Measurements from ENCODE around the gene POP4. TPM values are rescaled to one million over a fixed set of nuclear protein-coding genes. Genes with fewer than 3 reads are reported as not detected.

The POP4 gene
- total RNA-seq, 6 donors from 2014 or later, result 29.3 to 59.6 (median 53.8) TPM

DNA sequence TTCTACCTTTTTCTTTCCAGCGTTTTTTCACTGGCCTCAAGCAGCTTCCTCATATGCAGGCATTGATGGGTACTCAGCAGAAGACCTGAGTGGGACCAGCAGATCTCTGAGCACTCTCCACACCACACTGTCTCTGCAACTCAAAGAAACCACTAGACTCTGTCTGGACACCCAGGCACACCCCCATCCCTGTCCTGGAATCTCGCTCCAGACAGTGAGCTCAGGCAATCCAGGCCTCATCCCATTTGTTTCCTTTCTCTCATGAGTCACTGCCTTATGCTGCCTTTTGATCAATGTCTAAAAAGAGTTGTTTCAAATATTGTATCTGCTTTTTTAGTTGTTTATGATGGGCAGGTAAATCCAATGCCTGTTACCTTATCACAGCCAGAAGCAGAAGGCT lies 19.7 kb upstream of the POP4 start:
- H3K27ac ChIP-seq, result no peak overlapping the region
- no peak for ATAC-seq (ENCODE audit: low FRiP score in 2 of 2)
- TF ChIP-seq POLR2A (IDR thresholded peaks at IDR 0.05) (no peak), EP300 (IDR thresholded peaks at IDR 0.05) (no peak), POLR2AphosphoS5 (IDR thresholded peaks at IDR 0.05) (no peak)
- TF ChIP-seq, protein P1, sequence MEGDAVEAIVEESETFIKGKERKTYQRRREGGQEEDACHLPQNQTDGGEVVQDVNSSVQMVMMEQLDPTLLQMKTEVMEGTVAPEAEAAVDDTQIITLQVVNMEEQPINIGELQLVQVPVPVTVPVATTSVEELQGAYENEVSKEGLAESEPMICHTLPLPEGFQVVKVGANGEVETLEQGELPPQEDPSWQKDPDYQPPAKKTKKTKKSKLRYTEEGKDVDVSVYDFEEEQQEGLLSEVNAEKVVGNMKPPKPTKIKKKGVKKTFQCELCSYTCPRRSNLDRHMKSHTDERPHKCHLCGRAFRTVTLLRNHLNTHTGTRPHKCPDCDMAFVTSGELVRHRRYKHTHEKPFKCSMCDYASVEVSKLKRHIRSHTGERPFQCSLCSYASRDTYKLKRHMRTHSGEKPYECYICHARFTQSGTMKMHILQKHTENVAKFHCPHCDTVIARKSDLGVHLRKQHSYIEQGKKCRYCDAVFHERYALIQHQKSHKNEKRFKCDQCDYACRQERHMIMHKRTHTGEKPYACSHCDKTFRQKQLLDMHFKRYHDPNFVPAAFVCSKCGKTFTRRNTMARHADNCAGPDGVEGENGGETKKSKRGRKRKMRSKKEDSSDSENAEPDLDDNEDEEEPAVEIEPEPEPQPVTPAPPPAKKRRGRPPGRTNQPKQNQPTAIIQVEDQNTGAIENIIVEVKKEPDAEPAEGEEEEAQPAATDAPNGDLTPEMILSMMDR (IDR thresholded peaks at IDR 0.05), result no peak
- no peaks in the 10 kb centered on the region for H3K36me3 ChIP-seq
- H3K27me3 ChIP-seq, result no peaks in the 10 kb centered on the region
- WGBS, 2 donors, result 62 to 80% methylated on average over 2 of the region's 2 CpGs
- no peak overlapping the region for H3K4me3 ChIP-seq
- H3K4me1 ChIP-seq, result no peaks in the 10 kb centered on the region
- peak in 1 of 2 donors; percentile 0 for DNase-seq
- H3K9me3 ChIP-seq, result no peaks in the 10 kb centered on the region

DNA sequence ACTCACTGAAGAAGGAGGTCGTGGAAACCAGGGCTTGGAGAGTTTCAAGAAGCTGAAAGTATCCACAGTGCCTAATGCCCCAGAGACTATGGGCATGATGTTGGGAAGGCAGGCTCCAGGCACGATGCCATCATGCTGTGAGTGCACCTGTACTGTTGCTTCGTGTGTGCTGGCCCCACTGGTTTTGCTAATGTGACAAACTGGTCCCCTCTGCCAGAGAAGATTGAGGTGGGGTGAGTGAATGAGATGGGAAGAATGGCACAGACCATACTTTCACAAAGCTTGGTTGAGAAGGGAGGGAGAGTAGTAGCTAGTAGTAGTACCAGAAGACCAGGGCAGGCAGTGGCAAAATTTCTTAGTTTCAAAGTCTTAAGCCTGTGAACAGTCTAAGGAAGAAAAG lies 19.0 kb upstream of the POP4 start:
- no peaks in the 10 kb centered on the region for H3K9me3 ChIP-seq
- DNase-seq, result peak in 1 of 2 donors; percentile 12
- TF ChIP-seq EP300 (IDR thresholded peaks at IDR 0.05), result no peak
- no peak for TF ChIP-seq POLR2A (IDR thresholded peaks at IDR 0.05)
- TF ChIP-seq POLR2AphosphoS5 (IDR thresholded peaks at IDR 0.05), result no peak
- no peaks in the 10 kb centered on the region for H3K36me3 ChIP-seq
- H3K27me3 ChIP-seq, result no peaks in the 10 kb centered on the region
- no peaks in the 10 kb centered on the region for H3K4me1 ChIP-seq
- WGBS, 2 donors, result 65 to 68% methylated on average over 3 of the region's 3 CpGs
- H3K4me3 ChIP-seq, result no peak overlapping the region
- ATAC-seq (ENCODE audit: low FRiP score in 2 of 2), result no peak
- H3K27ac ChIP-seq, result no peak overlapping the region

DNA sequence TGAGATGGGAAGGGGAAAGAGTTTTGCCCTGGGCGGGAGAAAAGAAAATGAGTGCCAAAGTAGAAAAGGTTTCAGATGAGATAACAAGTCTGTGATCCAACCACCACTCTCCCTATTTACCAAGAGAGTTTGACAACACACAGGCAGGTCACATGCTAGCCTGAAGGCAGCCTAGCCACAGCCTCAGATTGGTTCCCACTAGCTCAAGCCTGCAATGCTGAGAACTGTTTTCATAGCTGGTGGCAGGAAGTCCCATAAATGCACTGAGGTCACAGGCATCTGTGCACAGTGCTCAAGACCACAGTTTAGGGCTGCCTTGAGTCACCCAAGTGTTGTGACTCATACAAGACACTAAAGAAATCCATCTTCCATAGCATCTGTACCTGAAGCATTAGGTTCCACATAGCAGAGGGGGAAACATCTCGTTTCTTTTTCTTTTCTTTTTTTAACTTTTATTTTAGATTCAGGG lies 18.5 kb upstream of the POP4 start:
- TF ChIP-seq EP300 (IDR thresholded peaks at IDR 0.05) (no peak), POLR2A (IDR thresholded peaks at IDR 0.05) (no peak), POLR2AphosphoS5 (IDR thresholded peaks at IDR 0.05) (no peak)
- TF ChIP-seq, protein P1 (IDR thresholded peaks at IDR 0.05), result no peak
- no peak overlapping the region for H3K4me3 ChIP-seq
- H3K36me3 ChIP-seq, result no peaks in the 10 kb centered on the region
- ATAC-seq (ENCODE audit: low FRiP score in 2 of 2), result no peak
- H3K4me1 ChIP-seq, result no peaks in the 10 kb centered on the region
- DNase-seq, result peak in 1 of 2 donors; percentile 26
- no peaks in the 10 kb centered on the region for H3K27me3 ChIP-seq
- no peak overlapping the region for H3K27ac ChIP-seq
- WGBS, 2 donors, result 57 to 72% methylated on average over 2 of the region's 2 CpGs
- H3K9me3 ChIP-seq, result no peaks in the 10 kb centered on the region

DNA sequence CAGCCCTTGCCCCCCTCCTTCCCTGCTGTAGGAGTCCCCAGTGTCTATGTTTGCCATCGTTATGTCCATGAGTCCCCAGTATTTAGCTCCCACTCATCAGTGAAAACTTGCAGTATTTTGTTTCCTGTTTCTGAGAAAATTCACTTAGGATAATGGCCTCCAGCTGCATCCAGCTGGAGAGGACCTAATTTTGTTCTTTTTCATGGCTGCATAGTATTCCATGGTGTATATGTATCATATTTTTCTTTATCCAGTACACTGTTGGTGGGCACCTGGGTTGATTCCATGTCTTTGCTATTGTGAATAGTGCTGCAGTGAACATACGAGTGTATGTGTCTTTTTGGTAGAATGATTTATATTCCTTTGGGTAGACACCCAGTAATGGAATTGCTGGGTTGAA lies 18.0 kb upstream of the POP4 start:
- TF ChIP-seq EP300 (IDR thresholded peaks at IDR 0.05) (no peak), POLR2AphosphoS5 (IDR thresholded peaks at IDR 0.05) (no peak), POLR2A (IDR thresholded peaks at IDR 0.05) (no peak)
- TF ChIP-seq, protein P1 (IDR thresholded peaks at IDR 0.05), result no peak
- WGBS, 2 donors, result 93 to 96% methylated on average over 2 of the region's 2 CpGs
- Histone ChIP-seq H3K4me3 (no peak overlapping the region), H3K27ac (no peak overlapping the region), H3K27me3 (no peaks in the 10 kb centered on the region), H3K36me3 (no peaks in the 10 kb centered on the region), H3K4me1 (no peaks in the 10 kb centered on the region), H3K9me3 (no peaks in the 10 kb centered on the region)
- DNase-seq (no peak), ATAC-seq (ENCODE audit: low FRiP score in 2 of 2) (no peak)

DNA sequence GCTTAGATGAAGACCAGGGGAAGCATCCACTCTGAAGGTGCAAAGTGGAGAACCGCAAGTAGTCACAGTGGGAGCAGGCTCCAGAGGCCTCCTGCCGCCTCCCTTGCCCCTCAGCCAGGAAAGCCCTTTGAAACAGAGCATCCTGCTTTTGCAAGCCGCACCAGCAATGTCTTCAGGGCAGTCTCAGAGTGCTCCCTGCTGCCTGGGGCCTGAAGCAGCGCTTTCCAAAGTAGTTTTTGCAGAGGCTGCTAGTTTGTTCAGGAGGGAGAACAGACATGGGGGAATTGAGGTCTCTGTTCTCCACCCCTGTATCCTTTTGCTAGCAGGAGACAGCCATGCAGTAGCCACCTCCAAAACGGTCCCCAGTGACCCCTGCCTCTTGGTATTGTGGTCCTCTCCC lies 15.8 kb upstream of the POP4 start:
- ATAC-seq (ENCODE audit: low FRiP score in 2 of 2) (no peak), DNase-seq (no peak)
- Histone ChIP-seq H3K27ac (no peak overlapping the region), H3K4me1 (no peaks in the 10 kb centered on the region), H3K27me3 (no peaks in the 10 kb centered on the region), H3K4me3 (no peak overlapping the region), H3K36me3 (no peaks in the 10 kb centered on the region), H3K9me3 (no peaks in the 10 kb centered on the region)
- TF ChIP-seq, protein P1 (IDR thresholded peaks at IDR 0.05), result no peak
- TF ChIP-seq EP300 (IDR thresholded peaks at IDR 0.05), result no peak
- TF ChIP-seq POLR2A (IDR thresholded peaks at IDR 0.05), result no peak
- no peak for TF ChIP-seq POLR2AphosphoS5 (IDR thresholded peaks at IDR 0.05)
- 49% methylated on average over 5 of the region's 5 CpGs; no CpG with 5 or more reads in 1 of the 2 donors for WGBS, 2 donors

Measured in upper lobe of left lung (tissue), 6 donors.